ENCODE data around the gene PGF.

GRCh38 chr14:75001899-75002298 lies 46.5 kb upstream of the PGF start:
- TF ChIP-seq CTCF (IDR thresholded peaks at IDR 0.05), result no peak
- no peak for TF ChIP-seq POLR2A (IDR thresholded peaks at IDR 0.05)
